NT2/D1 (cell line): ENCODE data around the gene RBM47.

Experiments
- DNase-seq: peaks from one replicate; pipeline ENCODE4 v3.0.0-alpha.2; 2011; ENCODE audit warnings: low read depth, low spot score
- H3K27me3 ChIP-seq: 2 replicates; pipeline ENCODE4 v1.6.0; 2011; ENCODE audit warnings: mild to moderate bottlenecking; ENCODE audit not compliant: insufficient read length, insufficient read depth
- H3K36me3 ChIP-seq: 2 replicates; pipeline ENCODE4 v1.6.1; 2011; ENCODE audit warnings: mild to moderate bottlenecking, low read length, mixed read lengths; ENCODE audit not compliant: insufficient read depth, insufficient read length
- H3K4me1 ChIP-seq: 2 replicates; pipeline ENCODE4 v1.5.1; 2011; ENCODE audit not compliant: insufficient read depth, insufficient read length
- H3K4me3 ChIP-seq: 2 replicates; pipeline ENCODE4 v1.5.1; 2011; ENCODE audit warnings: low read depth; ENCODE audit not compliant: insufficient read length
- H3K9ac ChIP-seq: 2 replicates; pipeline ENCODE4 v1.6.0; 2011; ENCODE audit warnings: low read depth; ENCODE audit not compliant: insufficient read length
- H3K9me3 ChIP-seq: 2 replicates; pipeline ENCODE4 v1.5.1; 2011; ENCODE audit warnings: mild to moderate bottlenecking, low read length; ENCODE audit not compliant: insufficient read depth
- SUZ12 ChIP-seq: IDR thresholded peaks from 2 replicates; pipeline ENCODE4 v1.6.1; 2011; ENCODE audit not compliant: insufficient read length, insufficient read depth; ENCODE audit errors: extremely low read depth
- YY1 ChIP-seq: IDR thresholded peaks from 2 replicates; pipeline ENCODE4 v1.6.1; 2011; ENCODE audit not compliant: insufficient read length, insufficient read depth
- ZNF274 ChIP-seq: IDR thresholded peaks from 2 replicates; pipeline ENCODE4 v1.6.1; 2011; ENCODE audit warnings: mild to moderate bottlenecking, low read depth, low read length

RBM47 gene

GRCh38 chr4:40373636-40374035, 256.0 kb downstream of the RBM47 start:
- TF ChIP-seq SUZ12 (no peak), ZNF274 (no peak), YY1 (no peak)
- DNase-seq, result no peak
- Histone ChIP-seq H3K4me3 (no peak overlapping the region), H3K9me3 (no peaks in the 10 kb centered on the region), H3K27me3 (no peaks in the 10 kb centered on the region), H3K4me1 (no peaks in the 10 kb centered on the region), H3K36me3 (no peaks in the 10 kb centered on the region), H3K9ac (no peak overlapping the region)
